Kidney (tissue), 14 donors: ENCODE data around the gene TMEM208. TPM values are rescaled to one million over a fixed set of nuclear protein-coding genes. Genes with fewer than 3 reads are reported as not detected.

ENCODE experiments used
- DNase-seq, 5 donors: peaks; one replicate each; pipeline ENCODE4 v3.0.0-alpha.2; 2013 to 2020
- FAIRE-seq: peaks from 2 replicates; lab custom pipeline; 2012; peaks lifted over from hg19 to GRCh38; lab: Jason Lieb, UNC
- H3K27ac ChIP-seq, 2 donors: one replicate each; pipeline ENCODE4 v1.7.0; 2013; ENCODE audit warnings: low read depth in 2 of 2, low read length in 2 of 2, inconsistent platforms in 1 of 2
- H3K27me3 ChIP-seq: one replicate; pipeline ENCODE4 v1.7.1; 2013; ENCODE audit warnings: low read length, inconsistent platforms; ENCODE audit not compliant: control insufficient read depth, insufficient read depth
- H3K36me3 ChIP-seq, 3 donors: one replicate each; pipeline versions ENCODE4 v1.7.0 to v1.7.1; 2013; ENCODE audit warnings: low read length in 3 of 3, control low read depth in 1 of 3, inconsistent platforms in 1 of 3; ENCODE audit not compliant: insufficient read depth in 3 of 3, control insufficient read depth in 2 of 3
- H3K4me1 ChIP-seq, 3 donors: one replicate each; pipeline versions ENCODE4 v1.7.0 to v1.7.1; 2013; ENCODE audit warnings: low read length in 3 of 3, inconsistent platforms in 1 of 3, low read depth in 1 of 3; ENCODE audit not compliant: control insufficient read depth in 2 of 3, insufficient read depth in 2 of 3
- H3K4me3 ChIP-seq, 3 donors: one replicate each; pipeline versions ENCODE4 v1.7.0 to v1.8.1; 2013; ENCODE audit warnings: low read length in 3 of 3, control low read depth in 1 of 3, inconsistent platforms in 1 of 3
- H3K9ac ChIP-seq, 3 donors: one replicate each; pipeline versions ENCODE4 v1.7.0 to v1.7.1; 2013; ENCODE audit warnings: low read length in 3 of 3, control low read depth in 1 of 3, inconsistent platforms in 1 of 3
- H3K9me3 ChIP-seq, 3 donors: one replicate each; pipeline versions ENCODE4 v1.7.0 to v1.7.1; 2013; ENCODE audit warnings: low read length in 3 of 3, control low read depth in 1 of 3, inconsistent platforms in 1 of 3; ENCODE audit not compliant: control insufficient read depth in 2 of 3, insufficient read depth in 1 of 3
- CTCF ChIP-seq: IDR thresholded peaks from 3 replicates; pipeline ENCODE4 v1.5.1; 2012; ENCODE audit warnings: mild to moderate bottlenecking, moderate library complexity, borderline replicate concordance; ENCODE audit not compliant: insufficient read depth; ENCODE audit errors: extremely low read depth
- intact Hi-C: fragments of 100-400 bp; cut with DNase I; formaldehyde crosslinking; loops from one replicate; pipeline ENCODE4 v1.11.1; 2022
- polyA plus RNA-seq: library from polyadenylated mRNA; stranded (reverse); fragments of 350-450 nt; fragmentation: Illumina TruSeq; extraction: RNeasy Lipid Tissue Mini Kit (QIAGEN cat#74804); gene quantifications from one replicate; pipeline ENCODE4 v1.2.3, GENCODE V29; 2014; ENCODE audit warnings: low read depth, low replicate concordance; ENCODE audit not compliant: insufficient read depth
- total RNA-seq: library from RNA; stranded (reverse); fragmentation: NEBNext Ultra II Directional; extraction: Animal tissue kit (Norgen Biotek cat#: 25700); gene quantifications from one replicate; pipeline ENCODE4 v1.2.1, GENCODE V29; 2021
- donor health status: control.
- donor health status: control.
- donor health status: control.
- donor health status: control.
- donor health status: control.
- donor health status: DM: yes; HTN: yes; CAD: no.
- donor health status: Normal renal cell carcinoma (clear cell type).

The TMEM208 gene
- total and polyA plus RNA-seq, 2 donors from 2014 or later: 47.1 to 145 TPM

GRCh38 chr16:67238806-67239470, 12.0 kb downstream of the TMEM208 start:
- Histone ChIP-seq H3K27ac (no peak overlapping the region), H3K27me3 (no peaks in the 10 kb centered on the region), H3K9me3 (no peaks in the 10 kb centered on the region), H3K36me3 (peaks cover 0 to 33% (median 17%) of the 10 kb centered on the region in 3 donors), H3K4me3 (no peak overlapping the region), H3K4me1 (peaks cover 0 to 19% (median 6%) of the 10 kb centered on the region in 3 donors), H3K9ac (no peak overlapping the region)
- no peak for TF ChIP-seq CTCF
- no peak for FAIRE-seq
- peak in 2 of 5 donors; percentile 27 to 40 for DNase-seq
- intact Hi-C loops: no loop called here

GRCh38 chr16:67240506-67240905, 13.6 kb downstream of the TMEM208 start:
- Histone ChIP-seq H3K36me3 (peaks cover 0 to 29% (median 17%) of the 10 kb centered on the region in 3 donors), H3K9me3 (no peaks in the 10 kb centered on the region), H3K27me3 (no peaks in the 10 kb centered on the region), H3K9ac (no peak overlapping the region), H3K4me1 (peaks cover 0 to 24% (median 9%) of the 10 kb centered on the region in 3 donors), H3K27ac (peak overlapping the region in 1 of 2 donors; percentile 20), H3K4me3 (no peak overlapping the region)
- DNase-seq (peak in 1 of 5 donors; percentile 39), FAIRE-seq (no peak)
- no peak for TF ChIP-seq CTCF
- intact Hi-C loops: no loop called here

GRCh38 chr16:67241008-67241900, 14.3 kb downstream of the TMEM208 start:
- no peaks in the 10 kb centered on the region for H3K9me3 ChIP-seq
- peaks cover 0 to 27% (median 9%) of the 10 kb centered on the region in 3 donors for H3K4me1 ChIP-seq
- DNase-seq (peak in 1 of 5 donors; percentile 92), FAIRE-seq (no peak)
- peak overlapping the region in 1 of 3 donors; percentile 12 for H3K4me3 ChIP-seq
- no peaks in the 10 kb centered on the region for H3K27me3 ChIP-seq
- peak overlapping the region; percentile 43 to 78 for H3K27ac ChIP-seq
- intact Hi-C loops: no loop called here
- peaks cover 0 to 21% (median 12%) of the 10 kb centered on the region in 3 donors for H3K36me3 ChIP-seq
- no peak for TF ChIP-seq CTCF
- no peak overlapping the region for H3K9ac ChIP-seq
